T47D (cell line): ENCODE data around the gene TUBB2A.
A peak's percentile ranks its signal among the peaks of the same experiment; 100 is the strongest.
"Not testable (repeated sequence)": the region's sequence is repeated elsewhere in the genome, so short reads cannot be mapped to it uniquely, and the experiment has no call there.

ENCODE experiments used
- DNase-seq, 2 experiments: peaks; one replicate each; pipeline versions ENCODE4 v3.0.0 to v3.0.0-alpha.2; 2011 to 2012; ENCODE audit warnings: low read depth in 1 of 2, low spot score in 1 of 2
- JUND ChIP-seq: IDR thresholded peaks from 2 replicates; pipeline ENCODE4 v1.6.1; 2012; ENCODE audit warnings: low read depth
- in situ Hi-C: cut with HindIII; loops from 2 replicates; pipeline ENCODE4 v1.10.0; 2016; ENCODE audit warnings: low sequenced_read_pairs, low pct_unique_long_range_greater_than_20kb

Gene TUBB2A

DNA sequence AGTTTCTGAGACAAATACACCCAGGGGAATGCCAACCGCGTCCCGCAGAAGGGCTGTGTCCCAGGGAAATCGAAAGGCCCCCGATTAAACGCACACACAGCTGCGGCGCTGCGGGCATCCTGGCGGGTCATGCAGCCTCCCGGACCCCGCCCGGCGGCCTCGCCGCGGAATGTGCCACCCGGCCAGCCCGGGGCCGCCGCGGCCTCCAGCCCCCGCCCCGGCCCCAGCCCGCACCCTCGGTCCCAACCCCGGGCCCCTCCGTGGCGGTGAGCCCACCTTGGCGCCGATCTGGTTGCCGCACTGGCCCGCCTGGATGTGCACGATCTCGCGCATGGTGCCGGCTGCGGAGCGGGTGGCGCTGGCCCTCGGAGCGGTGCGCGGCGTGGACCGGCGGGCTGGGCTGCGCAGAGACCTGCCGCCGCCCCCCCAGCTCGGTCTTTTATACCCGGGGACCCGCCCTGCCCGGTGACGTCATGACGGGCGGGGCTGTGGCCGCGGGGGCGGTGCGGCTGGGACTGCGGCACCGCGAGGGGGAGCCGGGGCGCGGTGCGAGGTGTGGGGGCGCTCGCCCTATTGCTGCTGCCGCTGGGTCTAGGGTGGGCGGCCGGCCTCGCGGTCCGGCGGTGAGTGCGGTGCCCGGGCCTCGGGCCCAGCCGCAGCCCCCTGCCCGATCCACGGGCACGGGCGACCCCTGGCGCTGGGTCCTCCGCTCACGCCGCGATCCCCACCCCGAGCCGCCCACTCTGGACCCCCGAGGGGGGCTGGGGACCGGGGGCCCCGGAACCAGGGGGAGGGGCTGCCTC lies at the start of gene TUBB2A:
TUBB2A (minus strand) TSS at position 414 of the 803 bp plus-strand sequence; CDS start at position 333, 81 bp downstream.
- in situ Hi-C loops = no loop called here
- TF ChIP-seq JUND = no peak
- DNase-seq = peak; percentile 86 to 94

DNA sequence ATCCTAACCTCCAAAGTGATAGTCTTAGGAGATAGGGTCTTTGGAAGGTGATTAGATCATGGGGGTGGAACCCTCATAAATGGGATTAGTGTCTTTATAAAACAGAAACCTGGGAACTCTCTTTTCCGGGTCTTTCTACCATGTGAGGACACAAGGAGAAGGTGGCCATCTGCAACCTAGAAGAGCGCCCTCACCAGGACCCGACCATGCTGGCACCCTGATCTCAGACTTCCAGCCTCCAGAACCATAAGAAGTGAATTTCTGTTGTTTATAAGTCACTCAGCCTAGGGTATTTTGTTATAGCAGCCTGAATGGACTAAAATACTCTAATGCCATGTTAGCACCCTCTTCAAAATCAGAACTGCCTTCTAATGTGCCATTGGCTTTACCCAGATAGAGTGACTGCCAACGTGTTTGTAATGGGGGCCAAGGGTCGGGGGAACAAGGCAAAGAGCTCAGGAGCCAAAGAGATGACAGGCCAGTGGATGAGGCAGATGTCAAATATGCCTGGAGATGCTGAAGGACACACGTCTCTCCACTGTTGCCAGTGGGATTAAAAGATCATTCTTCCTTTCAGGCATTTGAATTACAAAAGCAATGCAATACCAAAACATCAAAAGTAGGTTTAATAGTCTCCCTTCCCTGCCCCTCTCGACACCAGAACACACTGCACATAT lies 49.1 kb upstream of the TUBB2A start:
- no peak for TF ChIP-seq JUND
- no peak for DNase-seq
- in situ Hi-C loops = no loop called here

DNA sequence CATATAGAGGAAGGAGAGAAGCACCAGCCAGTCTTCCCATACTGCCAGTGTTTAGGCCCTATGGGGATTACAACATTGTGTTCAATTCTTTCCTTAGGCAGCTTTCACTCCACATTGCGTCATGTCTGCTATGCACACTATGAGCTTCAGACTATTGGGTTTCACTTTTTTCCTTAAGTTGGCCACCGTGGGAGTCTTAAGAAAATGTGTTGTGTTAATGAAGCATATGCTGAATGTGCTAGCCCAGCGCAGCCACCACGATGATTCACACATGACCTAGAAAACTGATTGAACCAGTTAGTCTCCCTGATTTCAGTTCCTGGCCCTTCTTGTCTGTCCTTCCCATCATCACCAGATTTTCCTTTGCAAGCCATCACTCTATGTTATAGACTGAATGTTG lies 48.6 kb upstream of the TUBB2A start:
- TF ChIP-seq JUND = no peak

DNA sequence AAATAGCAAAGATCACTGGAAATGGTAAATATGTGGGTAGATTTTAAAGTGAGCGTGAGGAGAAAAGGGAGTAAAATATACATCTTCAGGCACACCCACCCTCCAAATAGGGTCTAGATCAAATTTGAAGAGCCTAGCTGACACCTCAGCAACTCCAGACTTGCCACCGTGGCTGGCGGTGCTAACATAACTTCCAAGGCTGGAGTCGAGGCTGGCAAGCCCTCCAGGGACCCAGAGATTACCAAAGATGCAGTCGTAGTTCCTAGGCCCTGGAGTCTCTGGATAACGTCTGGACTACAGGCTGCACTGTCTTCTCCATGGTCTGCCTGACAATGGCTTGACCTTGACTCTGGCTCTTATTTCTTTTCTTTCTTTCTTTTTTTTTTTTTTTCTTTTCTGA lies 47.6 kb upstream of the TUBB2A start:
- DNase-seq = no peak
- TF ChIP-seq JUND = no peak
- in situ Hi-C loops = no loop called here

More for the DNA sequence above, 48.6 kb upstream of the TUBB2A start:
- in situ Hi-C loops = no loop called here
- peak in 1 of 2 experiments; percentile 52 for DNase-seq

DNA sequence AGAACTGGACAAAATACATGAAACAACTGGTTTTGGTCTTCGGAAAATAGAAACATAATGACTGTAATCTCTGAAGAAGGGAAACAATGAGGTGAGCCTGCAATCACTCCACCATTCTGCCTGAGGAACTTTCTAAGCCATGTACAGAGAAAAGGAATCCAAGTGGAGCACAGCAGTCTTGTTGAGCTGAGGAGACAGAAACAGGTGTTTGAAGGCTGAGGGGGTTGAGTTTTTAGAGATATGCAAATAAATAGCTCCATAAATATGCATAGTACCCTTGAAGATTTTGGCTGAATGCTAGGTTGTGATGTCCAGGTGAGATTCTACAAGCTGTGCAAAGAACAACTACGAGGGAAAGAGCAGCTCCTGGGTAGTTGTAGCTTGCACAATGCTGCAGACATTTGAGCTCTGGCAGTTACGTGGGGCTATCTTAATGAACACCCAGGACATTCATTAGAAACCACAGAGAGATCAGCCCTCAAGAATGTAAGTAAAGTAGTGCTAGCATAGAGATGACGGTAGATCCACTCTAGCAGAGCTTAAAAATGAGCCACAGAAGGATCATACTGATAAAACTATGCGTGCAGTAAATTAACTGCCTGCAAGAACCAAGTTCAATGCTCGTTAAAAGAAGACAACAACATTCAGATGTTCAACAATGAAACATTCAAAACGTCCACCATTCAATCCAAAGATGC lies 45.8 kb upstream of the TUBB2A start:
- in situ Hi-C loops = no loop called here
- no peak for TF ChIP-seq JUND
- DNase-seq = no peak

DNA sequence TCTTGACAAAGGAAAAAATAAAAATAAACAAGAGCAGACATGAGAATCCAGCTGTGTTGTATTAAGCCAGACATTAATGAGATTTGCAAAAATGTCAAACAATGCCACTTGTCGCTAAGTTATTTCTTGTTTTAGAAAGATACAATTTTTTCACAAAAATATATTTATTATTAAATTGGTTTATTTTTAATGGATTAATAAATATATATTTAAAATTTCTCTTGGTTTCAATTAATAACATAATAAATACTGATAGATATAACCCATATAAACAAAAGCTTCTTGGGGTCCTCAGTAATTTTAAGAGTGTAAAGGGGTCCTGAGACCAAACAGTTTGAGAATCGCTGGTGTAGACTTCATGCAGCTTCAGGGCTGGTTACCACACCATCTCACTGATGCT lies 44.0 kb upstream of the TUBB2A start:
- in situ Hi-C loops = no loop called here
- no peak for DNase-seq
- no peak for TF ChIP-seq JUND

DNA sequence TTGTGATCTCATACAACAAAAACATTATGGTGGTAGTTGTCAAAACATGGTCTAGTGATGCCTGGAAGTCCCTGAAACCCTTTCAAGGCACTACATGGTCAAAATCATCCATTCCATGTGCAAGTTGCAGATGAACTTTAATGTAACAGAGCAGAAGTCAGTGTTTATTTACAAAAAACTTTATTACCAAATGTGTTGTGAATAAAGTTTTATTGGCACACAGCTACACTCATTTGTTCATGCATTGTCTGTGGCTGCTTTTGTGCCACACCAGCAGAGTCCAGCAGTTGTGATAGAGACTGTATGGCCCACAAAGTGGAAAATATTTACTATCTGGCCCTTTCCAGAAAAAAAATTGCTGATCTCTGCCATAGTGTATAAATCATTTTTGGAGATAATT lies 43.3 kb upstream of the TUBB2A start:
- no peak for DNase-seq
- in situ Hi-C loops = no loop called here
- TF ChIP-seq JUND = no peak

DNA sequence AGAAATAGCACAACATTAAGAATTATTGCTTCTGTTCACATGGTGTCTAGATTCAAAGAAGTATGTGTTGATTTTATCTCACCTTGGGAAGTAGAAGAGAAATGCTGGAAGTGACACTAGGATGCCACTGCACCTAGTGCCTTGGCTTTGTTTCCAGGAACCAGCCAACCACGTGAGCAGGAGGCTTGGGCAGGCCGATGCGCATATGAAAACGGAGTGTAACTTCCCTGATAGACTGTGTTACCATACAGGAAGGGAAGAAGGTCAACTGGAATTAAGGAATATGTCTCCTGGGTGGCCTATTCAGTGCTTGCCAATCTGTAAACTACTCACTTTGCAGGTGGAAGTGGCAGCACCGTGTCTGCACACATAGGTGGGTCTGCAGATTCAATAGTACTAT lies 42.0 kb upstream of the TUBB2A start:
- no peak for TF ChIP-seq JUND
- in situ Hi-C loops = no loop called here

DNA sequence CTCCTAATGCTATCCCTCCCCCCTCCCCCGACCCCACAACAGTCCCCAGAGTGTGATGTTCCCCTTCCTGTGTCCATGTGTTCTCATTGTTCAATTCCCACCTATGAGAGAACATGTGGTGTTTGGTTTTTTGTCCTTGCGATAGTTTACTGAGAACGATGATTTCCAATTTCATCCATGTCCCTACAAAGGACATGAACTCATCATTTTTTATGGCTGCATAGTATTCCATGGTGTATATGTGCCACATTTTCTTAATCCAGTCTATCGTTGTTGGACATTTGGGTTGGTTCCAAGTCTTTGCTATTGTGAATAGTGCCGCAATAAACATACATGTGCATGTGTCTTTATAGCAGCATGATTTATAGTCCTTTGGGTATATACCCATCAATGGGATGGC lies 40.4 kb upstream of the TUBB2A start:
- not testable (repeated sequence) for DNase-seq

More for the DNA sequence above, 42.0 kb upstream of the TUBB2A start:
- DNase-seq = no peak

DNA sequence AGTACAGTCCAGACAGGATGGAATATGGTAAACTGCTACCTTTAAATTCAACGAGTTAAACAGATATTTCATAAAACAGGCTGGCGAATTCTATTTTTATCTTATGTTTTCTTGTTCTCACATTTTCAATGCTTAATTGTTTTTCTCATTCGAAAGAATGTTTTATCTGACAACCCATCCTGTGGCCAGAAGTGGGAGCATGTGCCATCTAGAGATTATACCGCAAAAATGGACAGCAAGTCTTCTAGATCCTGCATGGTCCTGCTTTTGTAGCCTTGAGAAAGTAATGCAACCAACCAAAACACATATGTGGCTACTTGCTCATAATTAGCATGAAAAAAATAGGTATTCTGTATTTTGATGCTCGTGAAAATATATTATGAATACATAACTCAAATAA lies 39.4 kb upstream of the TUBB2A start:
- TF ChIP-seq JUND = no peak
- in situ Hi-C loops = no loop called here
- DNase-seq = no peak

More for the DNA sequence above, 40.4 kb upstream of the TUBB2A start:
- in situ Hi-C loops = not testable (repeated sequence)

DNA sequence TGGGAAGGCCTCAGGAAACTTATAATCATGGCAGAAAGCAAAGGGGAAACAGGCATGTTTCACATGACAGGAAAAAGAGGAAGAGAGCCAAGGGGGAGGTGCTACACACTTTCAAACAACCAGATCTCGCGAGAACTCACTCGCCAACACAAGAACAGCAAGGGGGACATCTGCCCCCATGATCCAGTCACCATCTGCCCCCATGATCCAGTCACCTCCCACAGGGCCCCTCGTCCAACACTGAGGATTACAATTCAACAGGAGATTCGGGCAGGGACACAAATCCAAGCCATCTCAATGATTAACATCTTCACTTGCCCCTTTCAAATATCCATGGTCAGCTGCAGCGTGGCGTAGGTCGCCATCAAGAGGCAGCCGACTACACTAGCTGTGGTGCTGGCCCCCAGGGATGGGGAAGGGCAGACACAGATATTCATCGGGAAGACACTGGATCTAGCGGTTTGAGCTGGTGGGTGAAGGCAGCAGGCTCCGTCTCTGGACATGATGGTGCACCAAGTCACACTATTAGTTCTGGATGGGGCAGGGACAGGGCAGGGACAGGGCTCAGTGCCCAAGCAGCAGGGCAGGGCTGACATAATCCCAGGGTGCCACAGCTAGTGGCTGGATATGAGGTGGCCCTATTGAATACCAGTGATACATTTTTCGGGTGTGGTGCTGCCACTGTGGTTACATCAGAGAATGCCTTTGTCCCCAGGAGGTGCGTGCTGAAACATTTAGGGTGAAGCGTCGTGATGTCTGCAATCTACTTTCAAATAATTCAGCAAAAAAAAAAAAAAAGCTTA lies 38.6 kb upstream of the TUBB2A start:
- no peak for TF ChIP-seq JUND
- in situ Hi-C loops = no loop called here
- no peak for DNase-seq

DNA sequence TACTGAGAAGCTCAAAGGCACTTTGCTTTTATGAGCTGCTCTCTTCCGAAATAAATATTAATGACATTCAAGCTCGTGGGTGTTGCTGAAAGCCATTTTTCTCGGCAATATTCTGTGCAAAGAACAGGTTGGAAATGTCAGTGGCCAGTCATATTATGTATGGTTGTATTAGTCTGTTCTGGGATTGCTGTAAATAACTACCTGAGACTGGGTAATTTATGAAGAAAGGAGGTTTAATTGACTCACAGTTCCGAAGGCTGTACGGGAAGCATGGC lies 38.0 kb upstream of the TUBB2A start:
- DNase-seq = no peak
- no peak for TF ChIP-seq JUND
- in situ Hi-C loops = no loop called here
